HG02885 (cell line): ENCODE measurements around the gene SPATA32.
A peak's percentile ranks its signal among the peaks of the same experiment; 100 is the strongest.

Experiments
- ATAC-seq: cut with Tn5 transposase; IDR thresholded peaks from one replicate; pipeline ENCODE4 v1.9.1; 2021; ENCODE audit warnings: mild to moderate bottlenecking; ENCODE audit not compliant: unreplicated experiment, poor library complexity

The SPATA32 gene

GRCh38 chr17:45221081-45222013, 40.5 kb downstream of the SPATA32 start, which contains the start of gene FMNL1:
Gene FMNL1 (plus strand): TSS chr17:45221885. CDS start chr17:45222125, 240 bp downstream.
- ATAC-seq, result peak; percentile 23

GRCh38 chr17:45220079-45220478, 41.8 kb downstream of the SPATA32 start:
- ATAC-seq, result no peak

DNA sequence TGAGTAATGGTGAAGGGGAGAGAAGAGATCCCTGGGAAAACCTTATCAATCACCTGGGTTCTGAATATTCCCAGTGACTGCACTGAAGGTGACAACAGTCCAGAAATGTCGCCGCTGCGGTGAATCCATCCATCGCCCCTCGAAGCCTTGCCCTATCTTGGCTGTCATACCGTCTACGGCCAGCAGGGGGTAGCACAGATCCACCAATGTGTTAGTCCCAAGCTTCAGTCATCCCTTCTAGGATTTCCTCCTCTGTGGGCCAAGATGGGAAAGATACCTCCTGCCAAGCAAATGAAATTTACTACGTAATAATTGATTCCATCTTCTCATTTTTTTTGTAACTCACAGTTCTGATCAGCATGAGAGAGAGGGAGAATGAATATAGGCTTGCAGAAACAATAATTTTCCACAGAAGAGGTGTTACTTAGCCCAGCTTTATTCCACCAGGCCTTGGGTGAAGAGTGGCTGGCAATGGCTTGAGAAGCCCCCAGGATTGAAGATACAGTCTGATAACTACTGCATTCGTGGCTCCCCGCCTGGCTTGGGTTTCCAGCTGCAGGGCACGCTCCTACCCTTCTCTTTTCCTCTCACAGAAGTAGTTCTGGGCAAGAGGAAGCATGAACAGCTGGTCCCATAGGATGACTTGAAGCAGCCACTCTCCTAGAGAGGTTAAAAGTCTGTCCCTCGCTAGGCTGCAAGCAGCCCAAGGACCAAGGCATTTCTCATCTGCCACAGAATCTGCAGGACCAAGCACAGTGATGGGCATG, 42.8 kb downstream of the SPATA32 start:
- ATAC-seq, result no peak
